A673 (cell line): ENCODE data around the gene LRRC4. TPM values are rescaled to one million over a fixed set of nuclear protein-coding genes. Genes with fewer than 3 reads are reported as not detected.

ENCODE experiments used
- BruUV-seq: library from RNA; stranded (reverse); fragments of 400-500 nt; replicated peaks from 2 replicates; lab custom pipeline; 2021; lab: Mats Ljungman, UMichigan
- CTCF ChIA-PET: fragments of 300-600 bp; sonication (Branson Sonifier 250); formaldehyde crosslinking; loops from one replicate; lab custom pipeline; 2022; ENCODE audit warnings: antibody characterized with exemption; lab: Charles Lee
- POLR2A ChIA-PET: fragments of 300-600 bp; sonication (Branson Sonifier 250); formaldehyde crosslinking; loops from one replicate; lab custom pipeline; 2022; ENCODE audit warnings: antibody characterized with exemption; ENCODE audit not compliant: low non-redundant PET; lab: Charles Lee
- DNase-seq: peaks from one replicate; pipeline ENCODE4 v3.0.0-alpha.2; 2015; ENCODE audit warnings: low spot score
- H3K27ac ChIP-seq: fragments of 200-600 bp; sonication (generic); 2 replicates; pipeline ENCODE4 v1.5.1; 2016; ENCODE audit warnings: mixed run types, low read depth, mild to moderate bottlenecking, mixed read lengths, antibody characterized with exemption, low read length; ENCODE audit not compliant: poor library complexity, severe bottlenecking
- H3K27me3 ChIP-seq: fragments of 200-600 bp; sonication (generic); replicated peaks from 2 replicates; pipeline ENCODE4 v1.6.1; 2017; ENCODE audit warnings: mixed run types, low read depth, mild to moderate bottlenecking, mixed read lengths, antibody characterized with exemption, low read length; ENCODE audit not compliant: insufficient read depth, poor library complexity
- H3K36me3 ChIP-seq: fragments of 200-600 bp; sonication (generic); 2 replicates; pipeline ENCODE4 v1.6.1; 2016; ENCODE audit warnings: mixed run types, mild to moderate bottlenecking, mixed read lengths, antibody characterized with exemption, low read length; ENCODE audit not compliant: insufficient read depth, poor library complexity, severe bottlenecking
- H3K4me1 ChIP-seq: fragments of 200-600 bp; sonication (generic); 2 replicates; pipeline ENCODE4 v1.6.1; 2017; ENCODE audit warnings: mixed run types, mild to moderate bottlenecking, mixed read lengths, antibody characterized with exemption, low read length; ENCODE audit not compliant: insufficient read depth, poor library complexity, severe bottlenecking
- H3K4me3 ChIP-seq: fragments of 200-600 bp; sonication (generic); 2 replicates; pipeline ENCODE4 v1.5.1; 2016; ENCODE audit warnings: low read depth, mixed run types, mild to moderate bottlenecking, mixed read lengths, low read length; ENCODE audit not compliant: poor library complexity, severe bottlenecking
- H3K9me3 ChIP-seq: fragments of 200-600 bp; sonication (generic); 2 replicates; pipeline ENCODE4 v1.6.1; 2016; ENCODE audit warnings: mixed run types, low read depth, mild to moderate bottlenecking, mixed read lengths, antibody characterized with exemption, low read length; ENCODE audit not compliant: poor library complexity, severe bottlenecking
- EZH2 ChIP-seq: fragments of 200-600 bp; sonication (generic); IDR thresholded peaks from 2 replicates; pipeline ENCODE4 v1.6.1; 2017; ENCODE audit warnings: borderline replicate concordance, low read depth, mild to moderate bottlenecking, mixed read lengths, antibody characterized with exemption, low read length; ENCODE audit not compliant: poor library complexity, severe bottlenecking
- intact Hi-C: fragments of 100-400 bp; cut with micrococcal nuclease; formaldehyde crosslinking; loops from one replicate; pipeline ENCODE4 v1.10.0; 2022; ENCODE audit not compliant: unreplicated experiment
- total RNA-seq: library from RNA; stranded (reverse); gene quantifications from 2 replicates; pipeline ENCODE4 v1.2.3, GENCODE V29; 2021
- TF ChIP-seq, protein P1 (sequence below): fragments of 300-800, 200-600 bp; sonication (generic); conservative IDR thresholded peaks from 2 replicates; pipeline ENCODE4 v1.5.1; 2017; ENCODE audit warnings: low read depth, mild to moderate bottlenecking, antibody characterized with exemption, low read length, moderate library complexity, mixed read lengths

The LRRC4 gene
- total RNA-seq, 1 experiment from 2014 or later = 16.1 TPM

GRCh38 chr7:128036226-128036940 lies 5.1 kb upstream of the LRRC4 start:
- DNase-seq = no peak
- intact Hi-C loops = no loop called here
- Histone ChIP-seq H3K9me3 (no peaks in the 10 kb centered on the region), H3K27ac (no peak overlapping the region), H3K27me3 (no peaks in the 10 kb centered on the region), H3K36me3 (no peaks in the 10 kb centered on the region), H3K4me3 (no peak overlapping the region), H3K4me1 (no peaks in the 10 kb centered on the region)
- no peak for TF ChIP-seq EZH2
- TF ChIP-seq, protein P1, sequence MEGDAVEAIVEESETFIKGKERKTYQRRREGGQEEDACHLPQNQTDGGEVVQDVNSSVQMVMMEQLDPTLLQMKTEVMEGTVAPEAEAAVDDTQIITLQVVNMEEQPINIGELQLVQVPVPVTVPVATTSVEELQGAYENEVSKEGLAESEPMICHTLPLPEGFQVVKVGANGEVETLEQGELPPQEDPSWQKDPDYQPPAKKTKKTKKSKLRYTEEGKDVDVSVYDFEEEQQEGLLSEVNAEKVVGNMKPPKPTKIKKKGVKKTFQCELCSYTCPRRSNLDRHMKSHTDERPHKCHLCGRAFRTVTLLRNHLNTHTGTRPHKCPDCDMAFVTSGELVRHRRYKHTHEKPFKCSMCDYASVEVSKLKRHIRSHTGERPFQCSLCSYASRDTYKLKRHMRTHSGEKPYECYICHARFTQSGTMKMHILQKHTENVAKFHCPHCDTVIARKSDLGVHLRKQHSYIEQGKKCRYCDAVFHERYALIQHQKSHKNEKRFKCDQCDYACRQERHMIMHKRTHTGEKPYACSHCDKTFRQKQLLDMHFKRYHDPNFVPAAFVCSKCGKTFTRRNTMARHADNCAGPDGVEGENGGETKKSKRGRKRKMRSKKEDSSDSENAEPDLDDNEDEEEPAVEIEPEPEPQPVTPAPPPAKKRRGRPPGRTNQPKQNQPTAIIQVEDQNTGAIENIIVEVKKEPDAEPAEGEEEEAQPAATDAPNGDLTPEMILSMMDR = no peak
- POLR2A ChIA-PET = no interaction called here
- CTCF ChIA-PET = interaction anchor here (2.7 kb wide), 1 partner anchor 173 kb away, joined by 9 read pairs; no protein-coding TSS in a partner anchor
- BruUV-seq = no TSS peak

GRCh38 chr7:128035712-128036111 lies 4.5 kb upstream of the LRRC4 start:
- Histone ChIP-seq H3K4me3 (no peak overlapping the region), H3K4me1 (no peaks in the 10 kb centered on the region), H3K9me3 (no peaks in the 10 kb centered on the region), H3K36me3 (no peaks in the 10 kb centered on the region), H3K27me3 (no peaks in the 10 kb centered on the region), H3K27ac (no peak overlapping the region)
- DNase-seq = peak; percentile 55
- CTCF ChIA-PET = interaction anchor here (2.7 kb wide), 1 partner anchor 174 kb away, joined by 9 read pairs; no protein-coding TSS in a partner anchor
- no TSS peak for BruUV-seq
- intact Hi-C loops = loop anchor here (2.0 kb wide), 2 partner anchors 173 to 327 kb away; no protein-coding TSS in a partner anchor
- no peak for TF ChIP-seq EZH2
- TF ChIP-seq, protein P1 = peak; percentile 63
- POLR2A ChIA-PET = no interaction called here

DNA sequence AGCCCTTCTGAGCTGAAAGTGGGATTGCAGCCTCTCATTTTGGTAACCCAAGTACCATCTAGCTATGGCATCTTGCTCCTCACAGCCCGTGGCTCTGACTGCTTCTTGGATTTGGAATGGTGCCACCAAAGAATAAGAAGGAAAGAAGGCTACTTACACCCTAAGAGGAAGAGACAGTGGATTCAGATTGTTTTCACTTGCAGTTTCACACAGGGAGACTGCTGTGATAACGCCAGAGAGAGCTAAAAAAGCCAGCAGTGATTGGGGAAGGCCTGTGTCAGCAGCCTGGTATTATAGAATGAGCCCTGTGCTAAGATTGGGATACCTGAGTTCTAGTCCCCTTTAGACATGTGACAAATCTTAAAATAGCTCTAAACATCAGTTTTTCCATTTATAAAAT lies 3.6 kb upstream of the LRRC4 start:
- H3K27ac ChIP-seq = no peak overlapping the region
- POLR2A ChIA-PET = no interaction called here
- no peak for DNase-seq
- H3K4me3 ChIP-seq = no peak overlapping the region
- H3K9me3 ChIP-seq = no peaks in the 10 kb centered on the region
- BruUV-seq = no TSS peak
- intact Hi-C loops = loop anchor here (2.0 kb wide), 2 partner anchors 174 to 326 kb away; no protein-coding TSS in a partner anchor
- CTCF ChIA-PET = interaction anchor here (2.7 kb wide), 1 partner anchor 175 kb away, joined by 9 read pairs; no protein-coding TSS in a partner anchor
- peaks cover 3% of the 10 kb centered on the region for H3K4me1 ChIP-seq
- H3K27me3 ChIP-seq = no peaks in the 10 kb centered on the region
- TF ChIP-seq, protein P1 = no peak
- TF ChIP-seq EZH2 = no peak
- H3K36me3 ChIP-seq = no peaks in the 10 kb centered on the region
